ENCODE measurements around the gene NEK8. TPM values are rescaled to one million over a fixed set of nuclear protein-coding genes. Genes with fewer than 3 reads are reported as not detected.

Gene NEK8
- total and polyA plus RNA-seq, 9 of the 15 experiments (the other 6 are each of a cell fraction or from before 2014, with no cell fraction given), result 0.98 to 16.6 (median 4.6) TPM

DNA sequence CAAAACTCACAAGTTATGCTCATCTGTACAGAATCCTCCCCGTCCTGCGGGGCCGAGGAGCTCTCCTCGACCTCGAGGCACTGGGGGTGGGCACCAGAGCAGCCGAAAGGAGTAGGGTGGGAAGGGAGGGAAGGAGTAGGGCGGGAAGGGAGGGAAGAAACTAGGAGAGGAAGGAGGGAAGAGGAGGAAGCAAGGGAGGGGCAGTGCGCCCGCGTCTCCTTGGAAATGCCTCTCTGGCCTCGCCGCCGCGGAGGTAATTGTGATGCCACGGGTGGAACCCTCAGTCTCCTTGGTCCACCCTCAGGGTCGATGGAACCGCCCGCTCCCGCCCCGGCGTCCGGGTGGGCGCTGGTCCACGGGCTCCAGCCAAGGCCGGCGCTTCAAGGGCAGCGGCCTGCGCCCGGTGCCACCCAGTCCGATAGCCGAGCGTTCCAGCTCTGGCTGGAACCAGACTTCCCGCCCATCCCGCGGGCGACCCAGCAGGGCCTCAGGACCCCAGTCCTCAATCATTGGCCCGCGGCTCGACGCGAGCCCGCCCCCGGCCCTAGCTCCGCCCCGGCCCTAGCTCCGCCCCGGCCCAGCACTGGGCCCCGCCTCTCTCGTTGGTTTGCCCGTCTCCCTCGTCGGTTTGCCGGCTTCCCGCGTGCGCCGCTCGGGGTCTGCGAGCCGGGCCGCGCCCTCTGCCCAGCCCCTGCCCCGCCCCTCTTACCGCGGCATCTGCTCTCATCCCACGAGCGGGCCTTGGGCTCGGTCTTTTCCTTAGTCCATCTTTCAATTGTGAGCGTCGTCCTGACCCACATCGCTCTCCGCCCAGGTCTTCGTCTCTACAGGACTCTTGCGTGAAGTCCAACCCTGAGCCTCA is 17.5 kb upstream of the NEK8 start (continued):
- TF ChIP-seq, protein P1, sequence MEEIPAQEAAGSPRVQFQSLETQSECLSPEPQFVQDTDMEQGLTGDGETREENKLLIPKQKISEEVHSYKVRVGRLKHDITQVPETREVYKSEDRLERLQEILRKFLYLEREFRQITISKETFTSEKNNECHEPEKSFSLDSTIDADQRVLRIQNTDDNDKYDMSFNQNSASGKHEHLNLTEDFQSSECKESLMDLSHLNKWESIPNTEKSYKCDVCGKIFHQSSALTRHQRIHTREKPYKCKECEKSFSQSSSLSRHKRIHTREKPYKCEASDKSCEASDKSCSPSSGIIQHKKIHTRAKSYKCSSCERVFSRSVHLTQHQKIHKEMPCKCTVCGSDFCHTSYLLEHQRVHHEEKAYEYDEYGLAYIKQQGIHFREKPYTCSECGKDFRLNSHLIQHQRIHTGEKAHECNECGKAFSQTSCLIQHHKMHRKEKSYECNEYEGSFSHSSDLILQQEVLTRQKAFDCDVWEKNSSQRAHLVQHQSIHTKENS (CRISPR knock-in tag; IDR thresholded peaks at IDR 0.05), result no peak
- TF ChIP-seq, protein P2, sequence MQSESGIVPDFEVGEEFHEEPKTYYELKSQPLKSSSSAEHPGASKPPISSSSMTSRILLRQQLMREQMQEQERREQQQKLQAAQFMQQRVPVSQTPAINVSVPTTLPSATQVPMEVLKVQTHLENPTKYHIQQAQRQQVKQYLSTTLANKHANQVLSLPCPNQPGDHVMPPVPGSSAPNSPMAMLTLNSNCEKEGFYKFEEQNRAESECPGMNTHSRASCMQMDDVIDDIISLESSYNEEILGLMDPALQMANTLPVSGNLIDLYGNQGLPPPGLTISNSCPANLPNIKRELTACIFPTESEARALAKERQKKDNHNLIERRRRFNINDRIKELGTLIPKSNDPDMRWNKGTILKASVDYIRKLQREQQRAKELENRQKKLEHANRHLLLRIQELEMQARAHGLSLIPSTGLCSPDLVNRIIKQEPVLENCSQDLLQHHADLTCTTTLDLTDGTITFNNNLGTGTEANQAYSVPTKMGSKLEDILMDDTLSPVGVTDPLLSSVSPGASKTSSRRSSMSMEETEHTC (IDR thresholded peaks at IDR 0.05), result no peak
- TF ChIP-seq CBX3 (IDR thresholded peaks at IDR 0.05; ENCODE audit: borderline replicate concordance in 1 of 2, low read length in 2 of 2) (no peak), SOX6 (IDR thresholded peaks at IDR 0.05) (no peak), ETV6 (IDR thresholded peaks at IDR 0.05; ENCODE audit: borderline replicate concordance in 1 of 2, low read depth in 2 of 2, low read length in 1 of 2) (no peak), ETV6 (CRISPR knock-in tag; IDR thresholded peaks at IDR 0.05; ENCODE audit: borderline replicate concordance) (0 out of 2 replicates have a peak, but pooled peaks have one; percentile 21), SP2 (IDR thresholded peaks at IDR 0.05; ENCODE audit: extremely low read depth, low read depth, low read length, poor library complexity, severe bottlenecking) (no peak), XRCC3 (IDR thresholded peaks at IDR 0.05) (no peak), MCM3 (IDR thresholded peaks at IDR 0.05) (no peak), SNRNP70 (optimal IDR thresholded peaks at IDR 0.05; ENCODE audit: low read depth, low read length) (no peak), RBM22 (IDR thresholded peaks at IDR 0.05; ENCODE audit: low read depth, low read length, poor library complexity, severe bottlenecking) (peak; percentile 58), MEIS2 (IDR thresholded peaks at IDR 0.05; ENCODE audit: partially characterized antibody) (no peak), EGR1 (conservative IDR thresholded peaks at IDR 0.05) (no peak), PHF21A (IDR thresholded peaks at IDR 0.05; ENCODE audit: borderline replicate concordance, low read depth) (0 out of 2 replicates have a peak, but pooled peaks have one; percentile 41), HMG20A (CRISPR knock-in tag; conservative IDR thresholded peaks at IDR 0.05) (no peak), RBM17 (IDR thresholded peaks at IDR 0.05; ENCODE audit: borderline replicate concordance, low read depth, low read length) (no peak), MEF2D (tag; conservative IDR thresholded peaks at IDR 0.05; ENCODE audit: low read depth) (no peak), ZNF184 (CRISPR knock-in tag; IDR thresholded peaks at IDR 0.05) (no peak)
- TF ChIP-seq, protein P3, sequence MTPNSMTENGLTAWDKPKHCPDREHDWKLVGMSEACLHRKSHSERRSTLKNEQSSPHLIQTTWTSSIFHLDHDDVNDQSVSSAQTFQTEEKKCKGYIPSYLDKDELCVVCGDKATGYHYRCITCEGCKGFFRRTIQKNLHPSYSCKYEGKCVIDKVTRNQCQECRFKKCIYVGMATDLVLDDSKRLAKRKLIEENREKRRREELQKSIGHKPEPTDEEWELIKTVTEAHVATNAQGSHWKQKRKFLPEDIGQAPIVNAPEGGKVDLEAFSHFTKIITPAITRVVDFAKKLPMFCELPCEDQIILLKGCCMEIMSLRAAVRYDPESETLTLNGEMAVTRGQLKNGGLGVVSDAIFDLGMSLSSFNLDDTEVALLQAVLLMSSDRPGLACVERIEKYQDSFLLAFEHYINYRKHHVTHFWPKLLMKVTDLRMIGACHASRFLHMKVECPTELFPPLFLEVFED (CRISPR knock-in tag; conservative IDR thresholded peaks at IDR 0.05), result 0 out of 2 replicates have a peak, but pooled peaks have one; percentile 47
- TF ChIP-seq, protein P4, sequence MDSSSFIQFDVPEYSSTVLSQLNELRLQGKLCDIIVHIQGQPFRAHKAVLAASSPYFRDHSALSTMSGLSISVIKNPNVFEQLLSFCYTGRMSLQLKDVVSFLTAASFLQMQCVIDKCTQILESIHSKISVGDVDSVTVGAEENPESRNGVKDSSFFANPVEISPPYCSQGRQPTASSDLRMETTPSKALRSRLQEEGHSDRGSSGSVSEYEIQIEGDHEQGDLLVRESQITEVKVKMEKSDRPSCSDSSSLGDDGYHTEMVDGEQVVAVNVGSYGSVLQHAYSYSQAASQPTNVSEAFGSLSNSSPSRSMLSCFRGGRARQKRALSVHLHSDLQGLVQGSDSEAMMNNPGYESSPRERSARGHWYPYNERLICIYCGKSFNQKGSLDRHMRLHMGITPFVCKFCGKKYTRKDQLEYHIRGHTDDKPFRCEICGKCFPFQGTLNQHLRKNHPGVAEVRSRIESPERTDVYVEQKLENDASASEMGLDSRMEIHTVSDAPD (CRISPR knock-in tag; IDR thresholded peaks at IDR 0.05), result no peak

Measured in K562 (cell line).